ENCODE data around the gene TRIM9. TPM values are rescaled to one million over a fixed set of nuclear protein-coding genes. Genes with fewer than 3 reads are reported as not detected.

TRIM9 gene
- polyA plus RNA-seq, 4 donors, result 0.80 to 1.3 TPM; not detected in 2

GRCh38 chr14:51121096-51121495 is 26.2 kb upstream of the TRIM9 start:
- H3K4me3 ChIP-seq (ENCODE audit: low read depth in 1 of 3, low read length in 3 of 3), result no peak overlapping the region
- DNase-seq, result no peak
- peaks cover 0 to 2% (median 0%) of the 10 kb centered on the region in 3 donors for H3K27me3 ChIP-seq (ENCODE audit: control insufficient read depth in 3 of 3, insufficient read depth in 3 of 3, low read length in 3 of 3)
- no peaks in the 10 kb centered on the region for H3K9me3 ChIP-seq (ENCODE audit: control insufficient read depth in 2 of 2, insufficient read depth in 1 of 2, low read depth in 1 of 2, low read length in 1 of 2)
- no peak overlapping the region for H3K27ac ChIP-seq (ENCODE audit: low read depth in 1 of 3, low read length in 2 of 3)
- FAIRE-seq, result no peak
- H3K4me1 ChIP-seq (ENCODE audit: control insufficient read depth in 3 of 3, insufficient read depth in 2 of 3, low read depth in 1 of 3, low read length in 2 of 3), result no peaks in the 10 kb centered on the region
- 54 to 66% (median 62%) methylated on average over 3 of the region's 3 CpGs for WGBS, 3 donors
- H3K36me3 ChIP-seq (ENCODE audit: control insufficient read depth in 3 of 3, insufficient read depth in 2 of 3, low read depth in 1 of 3, low read length in 3 of 3), result no peaks in the 10 kb centered on the region

- Histone ChIP-seq H3K27me3 (ENCODE audit: control insufficient read depth in 3 of 3, insufficient read depth in 3 of 3, low read length in 3 of 3) (peaks cover 0 to 2% (median 0%) of the 10 kb centered on the region in 3 donors), H3K9me3 (ENCODE audit: control insufficient read depth in 2 of 2, insufficient read depth in 1 of 2, low read depth in 1 of 2, low read length in 1 of 2) (no peaks in the 10 kb centered on the region), H3K4me3 (ENCODE audit: low read depth in 1 of 3, low read length in 3 of 3) (no peak overlapping the region), H3K4me1 (ENCODE audit: control insufficient read depth in 3 of 3, insufficient read depth in 2 of 3, low read depth in 1 of 3, low read length in 2 of 3) (no peaks in the 10 kb centered on the region), H3K27ac (ENCODE audit: low read depth in 1 of 3, low read length in 2 of 3) (no peak overlapping the region), H3K36me3 (ENCODE audit: control insufficient read depth in 3 of 3, insufficient read depth in 2 of 3, low read depth in 1 of 3, low read length in 3 of 3) (no peaks in the 10 kb centered on the region)
- no peak for DNase-seq
- WGBS, 3 donors, result 37 to 60% (median 46%) methylated on average over 4 of the region's 4 CpGs
- no peak for FAIRE-seq
These were observed 24.6 kb upstream of the TRIM9 start for GRCh38 chr14:51119411-51120051.

- Histone ChIP-seq H3K36me3 (ENCODE audit: control insufficient read depth in 3 of 3, insufficient read depth in 2 of 3, low read depth in 1 of 3, low read length in 3 of 3) (no peaks in the 10 kb centered on the region), H3K27me3 (ENCODE audit: control insufficient read depth in 3 of 3, insufficient read depth in 3 of 3, low read length in 3 of 3) (peaks cover 0 to 2% (median 0%) of the 10 kb centered on the region in 3 donors), H3K27ac (ENCODE audit: low read depth in 1 of 3, low read length in 2 of 3) (no peak overlapping the region), H3K4me3 (ENCODE audit: low read depth in 1 of 3, low read length in 3 of 3) (no peak overlapping the region), H3K4me1 (ENCODE audit: control insufficient read depth in 3 of 3, insufficient read depth in 2 of 3, low read depth in 1 of 3, low read length in 2 of 3) (no peaks in the 10 kb centered on the region), H3K9me3 (ENCODE audit: control insufficient read depth in 2 of 2, insufficient read depth in 1 of 2, low read depth in 1 of 2, low read length in 1 of 2) (no peaks in the 10 kb centered on the region)
- no peak for DNase-seq
- no peak for FAIRE-seq
These were observed 24.1 kb upstream of the TRIM9 start for GRCh38 chr14:51118993-51119392.

GRCh38 chr14:51117593-51117992 is 22.7 kb upstream of the TRIM9 start:
- Histone ChIP-seq H3K4me1 (ENCODE audit: control insufficient read depth in 3 of 3, insufficient read depth in 2 of 3, low read depth in 1 of 3, low read length in 2 of 3) (no peaks in the 10 kb centered on the region), H3K27ac (ENCODE audit: low read depth in 1 of 3, low read length in 2 of 3) (no peak overlapping the region), H3K9me3 (ENCODE audit: control insufficient read depth in 2 of 2, insufficient read depth in 1 of 2, low read depth in 1 of 2, low read length in 1 of 2) (no peaks in the 10 kb centered on the region), H3K4me3 (ENCODE audit: low read depth in 1 of 3, low read length in 3 of 3) (no peak overlapping the region), H3K36me3 (ENCODE audit: control insufficient read depth in 3 of 3, insufficient read depth in 2 of 3, low read depth in 1 of 3, low read length in 3 of 3) (no peaks in the 10 kb centered on the region), H3K27me3 (ENCODE audit: control insufficient read depth in 3 of 3, insufficient read depth in 3 of 3, low read length in 3 of 3) (peaks cover 0 to 2% (median 0%) of the 10 kb centered on the region in 3 donors)
- FAIRE-seq, result no peak
- no peak for DNase-seq
- WGBS, 3 donors, result 41 to 66% (median 63%) methylated on average over 1 of the region's 1 CpG

GRCh38 chr14:51116682-51117081 is 21.8 kb upstream of the TRIM9 start:
- DNase-seq, result no peak
- WGBS, 3 donors, result 87 to 96% (median 88%) methylated on average over 1 of the region's 1 CpG
- H3K9me3 ChIP-seq (ENCODE audit: control insufficient read depth in 2 of 2, insufficient read depth in 1 of 2, low read depth in 1 of 2, low read length in 1 of 2), result no peaks in the 10 kb centered on the region
- no peak overlapping the region for H3K27ac ChIP-seq (ENCODE audit: low read depth in 1 of 3, low read length in 2 of 3)
- H3K36me3 ChIP-seq (ENCODE audit: control insufficient read depth in 3 of 3, insufficient read depth in 2 of 3, low read depth in 1 of 3, low read length in 3 of 3), result no peaks in the 10 kb centered on the region
- no peak overlapping the region for H3K4me3 ChIP-seq (ENCODE audit: low read depth in 1 of 3, low read length in 3 of 3)
- no peak for FAIRE-seq
- no peaks in the 10 kb centered on the region for H3K4me1 ChIP-seq (ENCODE audit: control insufficient read depth in 3 of 3, insufficient read depth in 2 of 3, low read depth in 1 of 3, low read length in 2 of 3)
- H3K27me3 ChIP-seq (ENCODE audit: control insufficient read depth in 3 of 3, insufficient read depth in 3 of 3, low read length in 3 of 3), result peaks cover 0 to 2% (median 0%) of the 10 kb centered on the region in 3 donors

- Histone ChIP-seq H3K27me3 (ENCODE audit: control insufficient read depth in 3 of 3, insufficient read depth in 3 of 3, low read length in 3 of 3) (peaks cover 0 to 4% (median 2%) of the 10 kb centered on the region in 3 donors), H3K36me3 (ENCODE audit: control insufficient read depth in 3 of 3, insufficient read depth in 2 of 3, low read depth in 1 of 3, low read length in 3 of 3) (no peaks in the 10 kb centered on the region), H3K4me1 (ENCODE audit: control insufficient read depth in 3 of 3, insufficient read depth in 2 of 3, low read depth in 1 of 3, low read length in 2 of 3) (no peaks in the 10 kb centered on the region), H3K27ac (ENCODE audit: low read depth in 1 of 3, low read length in 2 of 3) (no peak overlapping the region), H3K9me3 (ENCODE audit: control insufficient read depth in 2 of 2, insufficient read depth in 1 of 2, low read depth in 1 of 2, low read length in 1 of 2) (no peaks in the 10 kb centered on the region), H3K4me3 (ENCODE audit: low read depth in 1 of 3, low read length in 3 of 3) (no peak overlapping the region)
- DNase-seq, result no peak
- no peak for FAIRE-seq
- 53 to 66% (median 64%) methylated on average over 3 of the region's 3 CpGs for WGBS, 3 donors
These were observed 14.7 kb upstream of the TRIM9 start for GRCh38 chr14:51109651-51110050.

GRCh38 chr14:51107801-51108200 is 12.9 kb upstream of the TRIM9 start:
- Histone ChIP-seq H3K27me3 (ENCODE audit: control insufficient read depth in 3 of 3, insufficient read depth in 3 of 3, low read length in 3 of 3) (peaks cover 0 to 4% (median 3%) of the 10 kb centered on the region in 3 donors), H3K4me1 (ENCODE audit: control insufficient read depth in 3 of 3, insufficient read depth in 2 of 3, low read depth in 1 of 3, low read length in 2 of 3) (no peaks in the 10 kb centered on the region), H3K27ac (ENCODE audit: low read depth in 1 of 3, low read length in 2 of 3) (no peak overlapping the region), H3K36me3 (ENCODE audit: control insufficient read depth in 3 of 3, insufficient read depth in 2 of 3, low read depth in 1 of 3, low read length in 3 of 3) (no peaks in the 10 kb centered on the region), H3K4me3 (ENCODE audit: low read depth in 1 of 3, low read length in 3 of 3) (no peak overlapping the region), H3K9me3 (ENCODE audit: control insufficient read depth in 2 of 2, insufficient read depth in 1 of 2, low read depth in 1 of 2, low read length in 1 of 2) (no peaks in the 10 kb centered on the region)
- FAIRE-seq (no peak), DNase-seq (no peak)
- 82 to 90% (median 87%) methylated on average over 1 of the region's 1 CpG for WGBS, 3 donors

GRCh38 chr14:51104467-51104866 is 9.6 kb upstream of the TRIM9 start:
- DNase-seq, result no peak
- FAIRE-seq, result no peak
- H3K27ac ChIP-seq (ENCODE audit: low read depth in 1 of 3, low read length in 2 of 3), result no peak overlapping the region
- H3K36me3 ChIP-seq (ENCODE audit: control insufficient read depth in 3 of 3, insufficient read depth in 2 of 3, low read depth in 1 of 3, low read length in 3 of 3), result no peaks in the 10 kb centered on the region
- no peak overlapping the region for H3K4me3 ChIP-seq (ENCODE audit: low read depth in 1 of 3, low read length in 3 of 3)
- H3K9me3 ChIP-seq (ENCODE audit: control insufficient read depth in 2 of 2, insufficient read depth in 1 of 2, low read depth in 1 of 2, low read length in 1 of 2), result no peaks in the 10 kb centered on the region
- peaks cover 0 to 8% (median 3%) of the 10 kb centered on the region in 3 donors for H3K27me3 ChIP-seq (ENCODE audit: control insufficient read depth in 3 of 3, insufficient read depth in 3 of 3, low read length in 3 of 3)
- no peaks in the 10 kb centered on the region for H3K4me1 ChIP-seq (ENCODE audit: control insufficient read depth in 3 of 3, insufficient read depth in 2 of 3, low read depth in 1 of 3, low read length in 2 of 3)

GRCh38 chr14:51097287-51097686 is 2.4 kb upstream of the TRIM9 start:
- FAIRE-seq, result no peak
- H3K27ac ChIP-seq (ENCODE audit: low read depth in 1 of 3, low read length in 2 of 3), result no peak overlapping the region
- no peaks in the 10 kb centered on the region for H3K36me3 ChIP-seq (ENCODE audit: control insufficient read depth in 3 of 3, insufficient read depth in 2 of 3, low read depth in 1 of 3, low read length in 3 of 3)
- 67 to 86% (median 68%) methylated on average over 1 of the region's 1 CpG for WGBS, 3 donors
- no peaks in the 10 kb centered on the region for H3K9me3 ChIP-seq (ENCODE audit: control insufficient read depth in 2 of 2, insufficient read depth in 1 of 2, low read depth in 1 of 2, low read length in 1 of 2)
- H3K4me3 ChIP-seq (ENCODE audit: low read depth in 1 of 3, low read length in 3 of 3), result no peak overlapping the region
- no peak for DNase-seq
- peaks cover 9 to 41% (median 13%) of the 10 kb centered on the region in 3 donors for H3K27me3 ChIP-seq (ENCODE audit: control insufficient read depth in 3 of 3, insufficient read depth in 3 of 3, low read length in 3 of 3)
- H3K4me1 ChIP-seq (ENCODE audit: control insufficient read depth in 3 of 3, insufficient read depth in 2 of 3, low read depth in 1 of 3, low read length in 2 of 3), result peaks cover 0 to 14% (median 3%) of the 10 kb centered on the region in 3 donors
